Activated CD8-positive, alpha-beta memory T cell treated with anti-CD3 and anti-CD28 coated beads for 48 hours (primary cell): ENCODE measurements around the gene HAS3.
"Not testable (repeated sequence)": the region's sequence is repeated elsewhere in the genome, so short reads cannot be mapped to it uniquely, and the experiment has no call there.

Experiments used
- DNase-seq, 3 experiments: peaks; one replicate each; pipeline ENCODE4 v3.0.0-alpha.2; 2020; ENCODE audit warnings: low read depth in 2 of 3, low spot score in 2 of 3

The HAS3 gene

DNA sequence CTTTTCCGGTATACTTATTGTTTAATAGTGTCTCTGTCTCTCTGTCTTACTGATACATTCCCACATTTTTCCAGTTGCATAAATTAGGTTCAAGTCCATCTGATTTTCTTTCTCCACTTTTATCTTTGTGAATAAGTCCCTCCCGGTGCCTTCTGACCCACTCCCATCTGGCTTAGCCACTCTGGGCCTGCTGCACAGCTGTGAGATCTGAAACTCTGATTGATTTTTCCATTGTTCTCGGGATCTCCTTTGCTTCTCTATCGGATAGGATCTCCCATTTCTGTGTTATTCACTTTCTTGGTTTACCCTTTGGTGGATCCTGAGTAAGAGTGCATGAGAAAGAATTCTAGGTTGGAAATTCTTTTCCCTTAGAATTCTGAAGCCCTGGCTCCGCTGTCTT lies 35.6 kb downstream of the HAS3 start:
- DNase-seq: no peak

DNA sequence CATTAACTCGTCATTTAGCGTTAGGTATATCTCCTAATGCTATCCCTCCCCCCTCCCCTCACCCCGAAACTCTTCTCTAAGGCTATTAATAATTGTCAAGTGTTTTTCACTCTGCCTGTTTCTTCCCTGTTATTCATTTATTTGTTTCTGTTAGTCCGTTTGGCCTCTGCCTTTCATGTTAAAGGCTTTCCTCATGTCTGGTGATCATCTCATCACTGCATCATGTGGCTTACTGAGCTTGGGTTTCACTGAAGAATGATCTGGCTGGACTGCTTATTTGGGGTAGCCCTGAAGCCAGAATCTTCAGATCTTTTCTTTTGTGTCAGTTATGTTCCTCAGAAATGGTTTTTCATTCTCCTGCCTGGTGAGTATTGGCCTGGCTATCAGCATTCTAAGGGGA lies 36.5 kb downstream of the HAS3 start:
- DNase-seq: no peak

DNA sequence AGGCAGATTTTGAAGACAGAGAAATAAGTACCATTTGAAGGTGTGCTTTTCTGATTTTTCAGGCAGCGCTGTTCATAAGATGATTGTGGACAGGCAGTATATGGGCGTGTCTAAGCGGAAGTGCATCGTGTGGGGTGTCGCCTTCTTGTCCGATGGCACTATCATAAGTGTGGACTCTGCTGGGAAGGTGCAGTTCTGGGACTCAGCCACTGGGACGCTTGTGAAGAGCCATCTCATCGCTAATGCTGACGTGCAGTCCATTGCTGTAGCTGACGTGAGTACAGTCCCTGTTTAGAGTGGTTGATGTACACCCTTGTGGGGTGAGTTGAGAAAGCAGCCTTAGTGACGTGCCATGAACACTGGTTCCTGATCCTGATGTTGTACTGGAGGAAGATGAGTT lies 37.7 kb downstream of the HAS3 start:
- no peak for DNase-seq

DNA sequence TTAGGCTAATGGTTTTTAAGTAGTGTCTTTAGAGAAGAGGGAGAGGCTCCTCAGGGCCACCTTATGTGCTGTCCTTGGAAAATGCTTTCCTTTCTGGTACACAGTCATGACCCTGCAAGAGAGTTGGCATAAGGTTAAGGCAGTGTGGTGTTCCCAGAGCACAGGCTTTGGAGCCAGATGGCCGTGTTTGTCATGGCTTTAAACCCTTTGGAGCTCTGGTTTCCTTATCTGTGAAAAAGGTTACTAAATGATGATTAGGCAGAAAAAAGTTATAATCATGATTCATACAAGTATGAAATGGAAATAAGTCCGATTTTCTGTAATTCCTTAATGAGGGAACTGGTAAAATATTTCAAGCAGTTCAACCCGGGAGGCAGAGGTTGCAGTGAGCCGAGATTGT lies 40.2 kb downstream of the HAS3 start:
- no peak for DNase-seq

DNA sequence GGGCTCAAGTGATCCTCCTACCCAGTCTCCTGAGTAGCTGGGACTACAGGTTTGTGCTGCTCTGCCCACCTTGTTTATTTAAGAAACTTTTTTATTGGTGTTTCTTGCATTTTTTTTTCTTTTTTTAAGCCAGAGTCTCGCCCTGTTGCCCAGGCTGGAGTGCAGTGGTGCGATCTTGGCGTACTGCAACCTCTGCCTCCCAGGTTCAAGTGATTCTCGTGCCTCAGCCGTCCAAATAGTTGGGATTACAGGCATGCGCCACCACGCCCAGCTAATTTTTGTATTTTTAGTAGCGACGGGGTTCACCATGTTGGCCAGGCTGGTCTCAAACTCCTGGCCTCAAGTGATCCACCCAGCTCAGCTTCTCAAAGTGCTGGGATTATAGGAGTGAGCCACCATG lies 44.2 kb downstream of the HAS3 start:
- DNase-seq: not testable (repeated sequence)

DNA sequence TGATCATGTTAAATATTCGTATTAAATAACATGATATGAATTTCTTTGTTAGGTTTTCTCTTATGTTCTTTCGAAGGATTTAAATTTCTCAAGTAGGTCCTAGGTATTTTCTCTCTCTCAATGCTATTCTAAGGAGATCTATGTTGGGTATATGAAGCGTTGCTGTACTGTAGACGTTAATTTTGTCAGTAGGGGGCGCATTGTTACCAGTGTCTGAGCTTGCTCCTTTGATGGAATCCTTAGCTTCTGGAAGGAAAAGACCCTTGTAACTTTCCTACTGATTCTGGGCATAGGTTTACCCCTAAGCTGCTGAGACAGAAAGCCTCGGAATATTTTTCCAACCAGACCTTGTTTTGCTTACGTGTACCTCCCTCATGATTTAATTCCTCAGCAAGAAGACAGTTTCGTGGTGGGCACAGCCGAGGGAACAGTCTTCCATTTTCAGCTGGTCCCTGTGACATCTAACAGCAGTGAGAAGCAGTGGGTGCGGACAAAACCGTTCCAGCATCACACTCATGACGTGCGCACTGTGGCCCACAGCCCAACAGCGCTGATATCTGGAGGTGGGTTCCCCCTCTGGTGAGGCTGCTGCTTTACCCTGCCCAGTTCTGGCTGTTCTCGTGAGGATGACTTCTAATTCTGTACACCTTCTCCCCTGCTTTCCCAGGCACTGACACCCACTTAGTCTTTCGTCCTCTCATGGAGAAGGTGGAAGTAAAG lies 44.9 kb downstream of the HAS3 start:
- DNase-seq: no peak

DNA sequence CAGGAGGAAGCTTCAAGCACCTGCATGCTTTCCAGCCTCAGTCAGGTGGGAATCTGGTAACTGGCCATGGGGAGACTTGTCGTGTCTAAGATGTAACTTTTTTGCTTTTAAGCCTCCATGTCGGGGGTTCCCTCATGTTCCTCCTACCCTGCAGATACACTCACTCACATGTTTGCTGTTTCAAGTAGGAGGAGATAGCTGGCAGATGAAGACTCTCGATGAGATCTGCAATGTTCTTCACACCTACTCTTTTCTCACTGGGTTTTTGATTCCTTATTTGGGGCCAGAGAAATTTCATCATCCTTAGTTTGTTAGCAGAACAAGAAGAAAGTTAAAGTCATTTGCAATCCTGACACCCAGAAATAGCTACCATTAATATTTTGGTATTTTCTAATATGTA lies 51.7 kb downstream of the HAS3 start:
- DNase-seq: no peak

DNA sequence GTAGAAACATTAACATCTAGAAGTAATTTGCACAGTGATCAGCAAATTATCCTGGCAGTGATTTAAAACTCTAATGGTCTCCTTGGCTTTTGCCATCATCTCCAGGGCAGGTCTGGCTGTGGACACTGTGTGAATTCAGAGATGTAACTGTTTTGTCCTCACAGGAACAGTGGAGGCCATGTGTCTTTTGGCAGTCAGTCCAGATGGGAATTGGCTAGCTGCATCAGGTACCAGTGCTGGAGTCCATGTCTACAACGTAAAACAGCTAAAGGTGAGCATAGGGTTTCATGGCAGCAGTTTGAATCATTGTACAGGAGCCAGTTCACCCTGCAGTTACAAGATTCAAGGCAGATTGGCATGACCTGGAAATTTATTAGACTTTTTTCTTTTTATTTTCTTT lies 54.7 kb downstream of the HAS3 start:
- no peak for DNase-seq

DNA sequence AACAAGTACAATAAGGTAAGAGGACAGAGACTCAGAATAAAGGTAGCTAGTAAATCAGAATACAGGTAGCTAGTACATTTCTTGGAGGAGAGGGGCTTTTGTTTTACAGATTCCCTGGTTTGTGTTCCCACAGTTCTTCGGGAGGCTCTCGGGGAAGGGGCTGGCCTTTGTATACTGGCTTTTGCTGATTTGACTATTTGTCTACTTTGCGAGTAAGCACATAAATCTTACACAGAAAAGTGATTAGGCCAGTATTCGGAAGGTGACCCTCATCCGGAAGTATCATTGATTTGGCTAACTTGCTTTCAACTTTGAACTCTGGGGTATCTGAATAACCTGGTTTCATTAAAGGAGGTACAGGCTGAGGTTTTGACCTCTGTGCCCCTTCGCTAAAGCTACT lies 60.1 kb downstream of the HAS3 start:
- no peak for DNase-seq

DNA sequence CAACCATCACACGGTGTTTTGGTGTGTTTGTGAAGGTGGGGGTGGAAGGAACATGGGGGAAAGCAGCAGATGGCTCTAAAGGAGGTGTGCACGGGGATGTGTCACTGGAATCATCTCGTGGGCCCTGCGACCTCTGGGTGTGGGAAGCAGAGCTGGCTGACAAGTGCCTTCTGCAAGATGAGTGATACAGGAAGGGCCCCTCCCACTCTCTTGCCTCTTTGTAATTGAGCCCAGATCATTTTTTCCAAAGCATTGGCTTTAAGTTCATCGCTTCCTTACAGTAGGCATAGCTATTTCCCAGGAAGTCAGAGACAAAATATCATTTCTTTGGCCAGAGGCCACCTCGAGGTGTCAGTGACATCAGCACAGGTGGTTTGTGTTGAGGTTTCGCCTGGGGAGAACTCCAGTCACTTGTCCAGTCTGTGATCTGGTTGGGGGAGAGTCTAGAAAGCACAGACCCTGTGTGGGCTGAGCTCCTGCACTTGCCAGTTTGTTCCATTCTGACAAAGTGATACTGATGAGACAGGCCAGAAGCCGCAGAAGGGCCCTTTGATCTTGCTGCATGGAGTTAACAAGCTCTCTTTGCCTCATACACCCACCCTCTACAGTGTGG lies 60.9 kb downstream of the HAS3 start:
- DNase-seq: peak; percentile 28 to 62 (median 55)

DNA sequence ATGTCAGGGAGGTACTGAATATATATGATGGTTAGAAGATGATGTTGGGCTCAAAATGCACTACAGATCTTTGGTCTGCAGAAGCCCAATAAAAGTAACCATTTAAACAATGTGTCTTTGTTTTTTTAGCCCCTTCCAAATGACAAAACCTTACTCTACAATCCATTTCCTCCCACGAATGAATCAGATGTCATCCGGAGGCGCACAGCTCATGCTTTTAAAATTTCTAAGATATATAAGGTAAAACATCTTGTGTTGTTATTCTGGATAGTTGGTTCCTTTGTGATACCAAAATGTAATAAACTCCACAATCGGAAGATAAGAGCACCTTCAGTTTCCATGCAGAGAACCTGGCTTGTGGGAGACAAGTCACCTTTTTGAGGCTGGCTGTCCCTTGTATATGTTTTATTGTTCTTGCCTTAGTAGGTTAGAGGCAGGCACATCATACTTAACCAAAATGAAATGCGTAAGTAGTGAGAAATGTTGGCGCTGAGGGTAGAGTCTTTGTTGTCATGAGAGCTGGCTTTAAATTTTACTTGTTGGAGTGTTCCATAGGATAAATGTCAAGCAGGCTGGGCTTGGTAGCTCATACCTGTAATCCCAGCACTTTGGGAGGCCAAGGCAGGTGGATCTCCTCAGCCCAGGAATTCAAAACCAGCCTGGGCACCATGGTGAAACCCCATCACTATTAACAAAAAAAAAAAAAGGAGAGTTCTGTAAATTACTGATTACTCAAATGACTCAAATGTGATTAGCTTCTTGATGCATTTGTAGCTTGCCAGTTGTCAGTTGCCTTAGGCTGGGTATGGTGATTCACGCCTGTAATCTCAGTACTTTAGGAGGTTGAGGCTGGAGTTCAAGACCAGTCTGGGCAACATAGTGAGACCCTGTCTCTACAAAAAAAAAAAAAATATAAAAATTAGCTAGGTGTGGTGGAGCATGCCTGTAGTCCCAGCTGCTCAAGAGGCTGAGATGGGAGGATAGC lies 61.8 kb downstream of the HAS3 start:
- no peak for DNase-seq
